Astrocyte (in vitro differentiated cells and primary cell): ENCODE results near the gene HOXB7. TPM values are rescaled to one million over a fixed set of nuclear protein-coding genes. Genes with fewer than 3 reads are reported as not detected.

Experiments
- DNase-seq: peaks from one replicate; pipeline ENCODE4 v3.0.0-alpha.2; 2010; ENCODE audit warnings: low read depth
- FAIRE-seq: peaks from 2 replicates; lab custom pipeline; 2011; peaks lifted over from hg19 to GRCh38; lab: Jason Lieb, UNC
- H2AFZ ChIP-seq: 2 replicates; pipeline ENCODE4 v1.6.0; 2012; ENCODE audit warnings: low read depth, low read length, inconsistent platforms
- H3K27ac ChIP-seq: 2 replicates; pipeline ENCODE4 v1.5.1; 2011; ENCODE audit warnings: low read depth, low read length, inconsistent platforms
- H3K27me3 ChIP-seq: 2 replicates; pipeline ENCODE4 v1.6.0; 2011; ENCODE audit warnings: low read length, inconsistent platforms; ENCODE audit not compliant: insufficient read depth
- H3K36me3 ChIP-seq: 2 replicates; pipeline ENCODE4 v1.5.1; 2011; ENCODE audit warnings: low read length, inconsistent platforms; ENCODE audit not compliant: insufficient read depth
- H3K4me1 ChIP-seq: 2 replicates; pipeline ENCODE4 v1.5.1; 2011; ENCODE audit warnings: low read length, inconsistent platforms; ENCODE audit not compliant: insufficient read depth
- H3K4me2 ChIP-seq: 2 replicates; pipeline ENCODE4 v1.6.0; 2012; ENCODE audit warnings: low read length, inconsistent platforms
- H3K4me3 ChIP-seq: 2 replicates; pipeline ENCODE4 v1.5.1; 2011; ENCODE audit warnings: low read depth, mild to moderate bottlenecking, low read length, inconsistent platforms; ENCODE audit not compliant: insufficient read depth
- H3K79me2 ChIP-seq: 2 replicates; pipeline ENCODE4 v1.6.0; 2012; ENCODE audit warnings: mild to moderate bottlenecking, low read length, inconsistent platforms; ENCODE audit not compliant: insufficient read depth
- H3K9ac ChIP-seq: 2 replicates; pipeline ENCODE4 v1.6.0; 2012; ENCODE audit warnings: mild to moderate bottlenecking, low read length, inconsistent platforms
- H3K9me3 ChIP-seq: 2 replicates; pipeline ENCODE4 v1.5.1; 2012; ENCODE audit warnings: low read depth, mild to moderate bottlenecking, low read length, inconsistent platforms; ENCODE audit not compliant: insufficient read depth
- H4K20me1 ChIP-seq: 2 replicates; pipeline ENCODE4 v1.6.0; 2012; ENCODE audit warnings: low read length, inconsistent platforms; ENCODE audit not compliant: insufficient read depth
- H3K27ac Mint-ChIP-seq: one replicate; pipeline ENCODE4 v1.8.0; 2021; ENCODE audit warnings: mild to moderate bottlenecking, mixed read lengths; ENCODE audit not compliant: unreplicated experiment
- H3K27me3 Mint-ChIP-seq: one replicate; pipeline ENCODE4 v1.8.0; 2021; ENCODE audit warnings: low read depth, mixed read lengths; ENCODE audit not compliant: unreplicated experiment
- H3K36me3 Mint-ChIP-seq: one replicate; pipeline ENCODE4 v1.8.0; 2021; ENCODE audit warnings: low read depth, mixed read lengths; ENCODE audit not compliant: unreplicated experiment
- H3K4me1 Mint-ChIP-seq: one replicate; pipeline ENCODE4 v1.8.0; 2021; ENCODE audit warnings: low read depth, mixed read lengths; ENCODE audit not compliant: unreplicated experiment
- H3K4me3 Mint-ChIP-seq: one replicate; pipeline ENCODE4 v1.8.0; 2021; ENCODE audit warnings: mild to moderate bottlenecking, moderate library complexity, mixed read lengths; ENCODE audit not compliant: unreplicated experiment
- H3K9me3 Mint-ChIP-seq: one replicate; pipeline ENCODE4 v1.8.0; 2021; ENCODE audit warnings: mild to moderate bottlenecking, mixed read lengths; ENCODE audit not compliant: unreplicated experiment
- CTCF ChIP-seq: IDR thresholded peaks from 2 replicates; pipeline ENCODE4 v1.5.1; 2011; ENCODE audit warnings: low read depth, mild to moderate bottlenecking, inconsistent platforms, low read length, moderate library complexity; ENCODE audit not compliant: insufficient read depth
- EZH2 ChIP-seq: IDR thresholded peaks from 2 replicates; pipeline ENCODE4 v1.6.1; 2012; ENCODE audit warnings: mild to moderate bottlenecking, low read length, inconsistent platforms; ENCODE audit not compliant: insufficient read depth
- total RNA-seq: library from RNA; stranded (reverse); gene quantifications from 2 replicates; pipeline ENCODE4 v1.2.1, GENCODE V29; 2021

HOXB7 gene
- total RNA-seq, 1 donor from 2014 or later, result not detected

- Histone ChIP-seq H3K4me3 (peak overlapping the region; percentile 58), H3K9me3 (no peaks in the 10 kb centered on the region), H3K4me1 (peaks cover 24% of the 10 kb centered on the region), H3K9ac (peak overlapping the region; percentile 79), H3K27me3 (peaks cover 85% of the 10 kb centered on the region), H3K27ac (peak overlapping the region; percentile 65), H3K36me3 (no peaks in the 10 kb centered on the region), H3K4me2 (peak overlapping the region; percentile 86), H4K20me1 (peaks cover 9% of the 10 kb centered on the region), H2AFZ (no peak overlapping the region), H3K79me2 (peaks cover 94% of the 10 kb centered on the region)
- DNase-seq (no peak), FAIRE-seq (no peak)
- H3K27ac Mint-ChIP-seq, result no peak overlapping the region
- no peak overlapping the region for H3K4me3 Mint-ChIP-seq
- no peaks in the 10 kb centered on the region for H3K36me3 Mint-ChIP-seq
- no peaks in the 10 kb centered on the region for H3K4me1 Mint-ChIP-seq
- TF ChIP-seq EZH2 (no peak), CTCF (no peak)
- H3K9me3 Mint-ChIP-seq, result peaks cover 20% of the 10 kb centered on the region
- H3K27me3 Mint-ChIP-seq, result peaks cover 45% of the 10 kb centered on the region
Measured at GRCh38 chr17:48564188-48565021, 46.4 kb downstream of the HOXB7 start.

DNA sequence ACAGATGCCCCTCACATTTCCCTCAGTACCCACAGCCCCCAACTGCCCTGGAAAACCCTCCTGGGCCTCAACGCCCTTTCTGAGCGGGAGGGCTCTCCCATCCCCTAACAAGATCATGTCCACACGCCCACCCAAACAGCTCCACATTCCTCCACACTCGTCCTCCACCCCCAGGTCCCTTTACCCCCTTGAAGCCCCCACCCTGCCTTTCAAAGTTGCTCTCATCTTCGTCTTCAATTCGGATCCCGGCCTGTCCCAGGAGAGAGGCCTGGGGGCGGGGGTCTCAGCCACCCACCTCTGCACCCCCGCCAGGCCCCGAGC is 47.0 kb downstream of the HOXB7 start:
- H3K4me3 Mint-ChIP-seq, result no peak overlapping the region
- H3K27ac Mint-ChIP-seq, result no peak overlapping the region
- DNase-seq, result no peak
- H4K20me1 ChIP-seq, result peaks cover 9% of the 10 kb centered on the region
- H3K9me3 ChIP-seq, result no peaks in the 10 kb centered on the region
- no peaks in the 10 kb centered on the region for H3K36me3 Mint-ChIP-seq
- H3K9ac ChIP-seq, result peak overlapping the region; percentile 79
- peak overlapping the region; percentile 57 for H3K27ac ChIP-seq
- H3K4me3 ChIP-seq, result peak overlapping the region; percentile 58
- peak overlapping the region; percentile 83 for H3K4me2 ChIP-seq
- peaks cover 86% of the 10 kb centered on the region for H3K27me3 ChIP-seq
- FAIRE-seq, result no peak
- TF ChIP-seq EZH2 (no peak), CTCF (no peak)
- H3K27me3 Mint-ChIP-seq, result peaks cover 51% of the 10 kb centered on the region
- H3K4me1 ChIP-seq, result peaks cover 28% of the 10 kb centered on the region
- no peak overlapping the region for H2AFZ ChIP-seq
- H3K36me3 ChIP-seq, result no peaks in the 10 kb centered on the region
- H3K4me1 Mint-ChIP-seq, result no peaks in the 10 kb centered on the region
- H3K9me3 Mint-ChIP-seq, result peaks cover 18% of the 10 kb centered on the region
- H3K79me2 ChIP-seq, result peaks cover 95% of the 10 kb centered on the region

GRCh38 chr17:48563385-48563838 is 47.4 kb downstream of the HOXB7 start:
- Histone ChIP-seq H3K27ac (peak overlapping the region; percentile 57), H3K4me3 (peak overlapping the region; percentile 58), H3K9me3 (no peaks in the 10 kb centered on the region), H3K27me3 (peaks cover 86% of the 10 kb centered on the region), H4K20me1 (peaks cover 9% of the 10 kb centered on the region), H3K36me3 (no peaks in the 10 kb centered on the region), H3K4me2 (peak overlapping the region; percentile 83), H3K79me2 (peaks cover 95% of the 10 kb centered on the region), H2AFZ (no peak overlapping the region), H3K9ac (peak overlapping the region; percentile 79), H3K4me1 (peaks cover 28% of the 10 kb centered on the region)
- Mint-ChIP-seq H3K9me3 (peaks cover 18% of the 10 kb centered on the region), H3K27ac (no peak overlapping the region), H3K4me1 (no peaks in the 10 kb centered on the region), H3K4me3 (no peak overlapping the region), H3K36me3 (peaks cover 2% of the 10 kb centered on the region), H3K27me3 (peaks cover 55% of the 10 kb centered on the region)
- TF ChIP-seq CTCF (no peak), EZH2 (no peak)
- DNase-seq, result no peak
- no peak for FAIRE-seq
